GM12801 (cell line): ENCODE data around the gene ZSCAN20.

Experiments used
- CTCF ChIP-seq: IDR thresholded peaks from one replicate; pipeline ENCODE4 v1.5.1; 2011; ENCODE audit warnings: control low read depth; ENCODE audit not compliant: insufficient read length; ENCODE audit errors: extremely low read depth

Gene ZSCAN20

DNA sequence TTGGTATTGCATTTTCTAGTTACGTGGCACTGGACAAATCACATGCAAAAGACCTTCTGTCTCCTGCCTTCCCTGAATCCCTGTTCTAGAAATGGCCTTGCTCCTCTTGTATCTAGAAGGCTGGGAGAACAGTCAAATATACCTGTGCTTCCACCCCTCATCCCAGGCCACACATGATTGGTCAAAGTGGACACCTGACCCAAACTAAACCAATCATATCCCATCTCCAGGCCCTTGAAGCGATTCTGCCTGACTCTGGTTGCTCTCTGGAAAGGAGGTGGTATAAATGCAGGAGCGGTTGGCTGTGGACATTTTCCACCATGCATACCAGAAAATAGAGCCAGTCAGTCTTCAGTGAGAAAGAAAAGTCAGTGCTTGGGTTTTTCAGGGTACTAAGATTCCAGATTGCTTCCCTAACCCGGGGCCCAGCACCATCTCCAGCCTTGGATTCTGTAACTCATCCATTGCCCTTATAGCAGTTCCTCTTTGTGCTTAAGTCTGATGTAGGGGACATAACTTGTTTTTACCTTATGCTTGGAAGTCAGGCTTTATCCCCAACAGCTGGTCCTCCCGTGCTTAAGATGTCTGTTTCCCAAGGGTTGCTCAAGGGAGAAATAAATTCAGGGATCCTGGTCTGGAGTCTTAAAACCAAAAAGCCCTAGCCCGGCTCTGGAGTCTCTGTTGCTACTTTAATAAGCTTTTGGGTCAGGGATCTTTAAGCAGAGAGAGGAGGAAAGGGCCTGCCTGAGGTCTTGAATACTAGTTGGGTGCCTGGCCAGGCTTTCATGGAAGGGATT is 33.9 kb upstream of the ZSCAN20 start:
- TF ChIP-seq CTCF = no peak

- no peak for TF ChIP-seq CTCF
Observed at GRCh38 chr1:33439662-33440061, 32.8 kb upstream of the ZSCAN20 start.

DNA sequence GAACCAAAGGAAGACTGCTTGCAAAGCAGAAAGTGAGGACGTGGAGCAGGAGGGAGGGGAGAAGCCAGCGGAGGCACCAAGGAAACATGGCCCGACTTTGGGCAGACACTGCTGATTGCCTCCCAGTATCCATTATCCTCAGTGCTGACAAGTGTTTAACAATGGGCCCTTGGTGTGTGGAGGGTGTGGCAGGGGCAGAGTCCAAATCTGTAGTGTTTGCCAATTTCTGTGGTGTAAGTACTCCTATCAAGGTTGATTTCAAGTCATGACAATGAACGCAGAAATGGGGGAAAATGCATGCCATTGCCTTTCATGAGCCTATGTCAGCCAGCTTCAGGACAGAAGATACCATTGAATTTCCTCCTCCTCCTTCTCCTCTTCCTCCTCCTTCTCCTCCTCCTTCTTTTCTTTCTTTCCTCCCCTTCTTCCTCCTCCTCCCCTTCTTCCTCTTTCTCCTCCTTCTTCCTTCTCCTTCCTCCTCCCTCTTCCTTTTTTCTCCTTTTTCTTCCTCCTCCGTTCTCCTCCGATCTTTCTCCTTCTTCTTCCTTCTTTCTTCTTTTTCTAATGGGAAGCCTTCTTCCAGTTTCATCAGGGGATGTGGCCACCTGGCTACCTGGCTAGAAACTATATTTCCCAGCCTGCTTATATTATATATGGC is 31.2 kb upstream of the ZSCAN20 start:
- TF ChIP-seq CTCF = no peak

GRCh38 chr1:33442141-33442540 is 30.3 kb upstream of the ZSCAN20 start:
- no peak for TF ChIP-seq CTCF

- no peak for TF ChIP-seq CTCF
Observed at GRCh38 chr1:33443080-33443704, 29.3 kb upstream of the ZSCAN20 start.

GRCh38 chr1:33443705-33444180 is 28.7 kb upstream of the ZSCAN20 start:
- TF ChIP-seq CTCF = no peak

GRCh38 chr1:33445108-33445507 is 27.3 kb upstream of the ZSCAN20 start:
- TF ChIP-seq CTCF = no peak
